Progenitor cell of endocrine pancreas (in vitro differentiated cells): ENCODE measurements around the gene GSG1. TPM values are rescaled to one million over a fixed set of nuclear protein-coding genes. Genes with fewer than 3 reads are reported as not detected.

Source experiments
- DNase-seq: peaks from one replicate; pipeline ENCODE4 v3.0.0; 2021; ENCODE audit warnings: low spot score; ENCODE audit not compliant: unreplicated experiment
- H3K27ac Mint-ChIP-seq: 2 replicates; pipeline ENCODE4 v1.8.0; 2021; ENCODE audit warnings: mild to moderate bottlenecking, moderate library complexity, mixed read lengths
- H3K27me3 Mint-ChIP-seq: 2 replicates; pipeline ENCODE4 v1.8.0; 2021; ENCODE audit warnings: mixed read lengths
- H3K36me3 Mint-ChIP-seq: 2 replicates; pipeline ENCODE4 v1.8.0; 2022; ENCODE audit warnings: mixed read lengths; ENCODE audit not compliant: insufficient read depth
- H3K4me1 Mint-ChIP-seq: 2 replicates; pipeline ENCODE4 v1.8.0; 2021; ENCODE audit warnings: low read depth, mixed read lengths
- H3K4me3 Mint-ChIP-seq: 2 replicates; pipeline ENCODE4 v1.8.0; 2021; ENCODE audit warnings: low read depth, mild to moderate bottlenecking, moderate library complexity, mixed read lengths
- H3K9me3 Mint-ChIP-seq: 2 replicates; pipeline ENCODE4 v1.8.0; 2021; ENCODE audit warnings: low read depth, mixed read lengths
- total RNA-seq: library from RNA; stranded (reverse); gene quantifications from 2 replicates; pipeline ENCODE4 v1.2.1, GENCODE V29; 2021
- TF ChIP-seq, protein P1 (sequence below): fragments of 200-600 bp; sonication (generic); IDR thresholded peaks from one replicate; pipeline ENCODE4 v1.5.0; 2021; ENCODE audit warnings: antibody characterized with exemption, mild to moderate bottlenecking; ENCODE audit not compliant: unreplicated experiment

The GSG1 gene
- total RNA-seq, 1 donor from 2014 or later = 0.46 TPM

DNA sequence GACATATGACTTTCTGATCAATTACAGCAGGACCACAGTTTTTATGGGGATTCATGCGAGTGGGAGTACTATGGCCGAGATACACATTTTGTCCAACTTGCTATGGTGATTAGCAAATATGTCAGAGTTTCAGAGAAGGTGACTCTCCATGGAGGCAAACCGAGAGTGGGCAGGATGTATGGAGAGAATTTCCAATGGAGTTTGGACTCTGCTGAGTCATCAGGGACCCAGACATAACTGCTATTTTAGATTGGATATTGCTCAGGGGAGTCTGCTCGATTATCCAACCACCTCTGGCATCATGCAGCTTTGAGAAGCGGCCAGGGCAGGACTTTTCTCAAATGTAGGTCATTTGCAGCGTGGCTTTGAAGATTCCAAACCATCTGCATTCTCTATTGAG, 9.5 kb upstream of the GSG1 start:
- no peaks in the 10 kb centered on the region for H3K4me1 Mint-ChIP-seq
- TF ChIP-seq, protein P1, sequence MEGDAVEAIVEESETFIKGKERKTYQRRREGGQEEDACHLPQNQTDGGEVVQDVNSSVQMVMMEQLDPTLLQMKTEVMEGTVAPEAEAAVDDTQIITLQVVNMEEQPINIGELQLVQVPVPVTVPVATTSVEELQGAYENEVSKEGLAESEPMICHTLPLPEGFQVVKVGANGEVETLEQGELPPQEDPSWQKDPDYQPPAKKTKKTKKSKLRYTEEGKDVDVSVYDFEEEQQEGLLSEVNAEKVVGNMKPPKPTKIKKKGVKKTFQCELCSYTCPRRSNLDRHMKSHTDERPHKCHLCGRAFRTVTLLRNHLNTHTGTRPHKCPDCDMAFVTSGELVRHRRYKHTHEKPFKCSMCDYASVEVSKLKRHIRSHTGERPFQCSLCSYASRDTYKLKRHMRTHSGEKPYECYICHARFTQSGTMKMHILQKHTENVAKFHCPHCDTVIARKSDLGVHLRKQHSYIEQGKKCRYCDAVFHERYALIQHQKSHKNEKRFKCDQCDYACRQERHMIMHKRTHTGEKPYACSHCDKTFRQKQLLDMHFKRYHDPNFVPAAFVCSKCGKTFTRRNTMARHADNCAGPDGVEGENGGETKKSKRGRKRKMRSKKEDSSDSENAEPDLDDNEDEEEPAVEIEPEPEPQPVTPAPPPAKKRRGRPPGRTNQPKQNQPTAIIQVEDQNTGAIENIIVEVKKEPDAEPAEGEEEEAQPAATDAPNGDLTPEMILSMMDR = no peak
- no peak overlapping the region for H3K27ac Mint-ChIP-seq
- H3K4me3 Mint-ChIP-seq = no peak overlapping the region
- peaks cover 1% of the 10 kb centered on the region for H3K36me3 Mint-ChIP-seq
- no peak for DNase-seq
- H3K27me3 Mint-ChIP-seq = peaks cover 42% of the 10 kb centered on the region
- H3K9me3 Mint-ChIP-seq = peaks cover 18% of the 10 kb centered on the region

DNA sequence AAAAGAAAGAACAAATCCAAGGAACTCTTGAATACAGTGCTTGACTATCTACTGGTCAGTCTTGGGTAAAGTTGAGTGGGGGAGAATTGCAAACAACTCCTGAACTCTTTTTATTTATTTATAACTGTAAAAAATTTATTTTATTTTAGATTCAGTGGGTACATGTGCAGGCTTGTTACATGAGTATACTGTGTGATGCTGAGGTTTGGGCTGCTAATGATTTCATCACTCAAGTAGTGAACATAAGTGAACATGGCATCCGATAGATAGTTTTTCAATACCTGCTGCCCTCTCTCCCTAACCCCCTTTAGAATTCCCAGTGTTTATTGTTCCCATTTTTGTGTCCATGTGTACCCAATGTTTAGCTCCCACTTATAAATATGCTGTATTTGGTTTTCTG, 3.2 kb upstream of the GSG1 start:
- peaks cover 13% of the 10 kb centered on the region for H3K27me3 Mint-ChIP-seq
- TF ChIP-seq, protein P1 = no peak
- peaks cover 10% of the 10 kb centered on the region for H3K4me1 Mint-ChIP-seq
- no peak overlapping the region for H3K4me3 Mint-ChIP-seq
- peaks cover 16% of the 10 kb centered on the region for H3K9me3 Mint-ChIP-seq
- H3K27ac Mint-ChIP-seq = no peak overlapping the region
- H3K36me3 Mint-ChIP-seq = peaks cover 1% of the 10 kb centered on the region
- DNase-seq = no peak

DNA sequence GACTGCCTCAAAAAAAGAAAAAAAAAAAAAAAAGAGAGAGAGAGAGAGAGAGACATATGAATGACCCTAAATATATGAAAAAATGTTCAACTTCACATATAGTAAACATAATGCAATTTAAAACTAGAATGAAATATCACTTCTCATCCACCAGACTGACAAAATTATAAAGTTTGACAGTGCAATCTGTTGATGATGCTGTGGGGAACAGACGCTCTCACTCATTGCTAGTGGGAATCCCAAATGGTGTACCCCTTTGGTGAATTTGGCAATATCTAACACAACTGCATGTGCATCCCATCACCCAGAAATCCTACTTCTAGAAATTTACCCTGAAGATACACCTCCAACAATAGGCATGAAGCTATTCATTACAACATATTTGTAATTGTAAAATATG, 2.3 kb upstream of the GSG1 start:
- H3K36me3 Mint-ChIP-seq = peaks cover 1% of the 10 kb centered on the region
- TF ChIP-seq, protein P1 = no peak
- peaks cover 15% of the 10 kb centered on the region for H3K9me3 Mint-ChIP-seq
- H3K27ac Mint-ChIP-seq = no peak overlapping the region
- no peak overlapping the region for H3K4me3 Mint-ChIP-seq
- H3K4me1 Mint-ChIP-seq = peaks cover 12% of the 10 kb centered on the region
- peaks cover 13% of the 10 kb centered on the region for H3K27me3 Mint-ChIP-seq
- DNase-seq = no peak

DNA sequence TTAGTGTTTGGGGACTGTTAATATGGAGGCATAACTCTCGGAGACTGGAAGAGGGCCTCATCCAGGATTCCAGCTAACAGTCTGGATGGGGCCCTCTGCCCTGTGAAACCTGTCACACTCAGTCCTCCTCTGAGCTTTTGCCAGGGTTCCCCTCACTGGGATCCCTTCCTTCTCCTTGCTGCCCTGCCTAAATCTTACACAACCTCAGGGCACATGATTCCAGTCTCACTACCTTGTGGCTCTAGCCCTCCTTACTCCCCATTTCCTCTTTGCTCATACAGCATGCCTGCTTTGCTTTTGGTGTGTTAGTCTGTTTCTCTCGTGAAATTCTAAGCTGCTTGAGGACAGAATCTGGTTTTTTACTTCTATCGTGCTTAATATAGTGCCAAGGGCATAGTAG, 942 bp upstream of the GSG1 start:
- peaks cover 1% of the 10 kb centered on the region for H3K36me3 Mint-ChIP-seq
- H3K4me3 Mint-ChIP-seq = no peak overlapping the region
- H3K27ac Mint-ChIP-seq = no peak overlapping the region
- TF ChIP-seq, protein P1 = no peak
- peaks cover 22% of the 10 kb centered on the region for H3K27me3 Mint-ChIP-seq
- H3K9me3 Mint-ChIP-seq = peaks cover 11% of the 10 kb centered on the region
- no peak for DNase-seq
- peaks cover 18% of the 10 kb centered on the region for H3K4me1 Mint-ChIP-seq

DNA sequence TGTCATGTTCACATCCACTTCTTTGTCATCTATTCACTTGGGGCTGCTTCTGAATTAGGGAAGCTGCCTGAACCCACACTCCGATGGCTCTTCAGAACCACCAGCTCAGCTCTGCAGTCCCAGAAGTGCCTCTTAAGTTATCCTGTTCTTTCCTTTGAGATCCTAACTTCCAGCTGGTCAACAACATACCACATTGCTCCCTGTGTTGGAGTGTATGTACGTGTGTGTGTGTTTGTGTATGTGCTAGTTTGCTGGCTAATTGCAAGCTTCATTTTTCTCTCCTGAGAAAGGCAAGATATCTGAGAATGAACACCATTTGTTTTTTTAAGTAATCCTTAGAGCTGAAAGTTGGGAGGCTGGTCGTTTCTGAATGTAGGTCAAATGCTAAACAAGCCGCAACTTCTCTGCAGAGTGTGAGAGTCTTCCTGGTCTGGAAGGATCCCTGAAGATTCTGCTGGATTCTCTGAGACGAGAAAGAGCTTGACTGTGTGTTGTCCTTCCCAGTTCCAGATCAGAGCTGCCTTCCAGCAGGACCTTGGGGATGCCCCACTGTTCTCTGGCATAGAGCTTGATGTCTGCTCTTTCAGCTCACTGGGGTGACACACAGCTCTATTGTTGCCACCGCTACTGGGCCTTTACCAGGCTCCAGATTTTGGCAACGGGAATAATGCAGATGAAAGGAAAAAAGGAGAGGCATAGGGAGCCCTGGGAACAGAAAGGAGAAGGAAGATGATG, 839 bp downstream of the GSG1 start:
- DNase-seq = no peak

More for the DNA sequence above, 839 bp downstream of the GSG1 start:
- H3K27me3 Mint-ChIP-seq = peaks cover 27% of the 10 kb centered on the region
- no peaks in the 10 kb centered on the region for H3K9me3 Mint-ChIP-seq
- H3K36me3 Mint-ChIP-seq = no peaks in the 10 kb centered on the region
- H3K4me1 Mint-ChIP-seq = peaks cover 26% of the 10 kb centered on the region
- H3K27ac Mint-ChIP-seq = peak overlapping the region; percentile 21
- TF ChIP-seq, protein P1 = no peak
- H3K4me3 Mint-ChIP-seq = peak overlapping the region; percentile 48
